ENCODE measurements around the gene RPS27A. TPM values are rescaled to one million over a fixed set of nuclear protein-coding genes. Genes with fewer than 3 reads are reported as not detected.

The RPS27A gene
- total RNA-seq, 1 donor from 2014 or later, result 782 TPM

Other genes starting within 250 kb of the RPS27A start
- gene RTN4, start 182.2 kb upstream of the RPS27A start, total RNA-seq, result 84.5 and 105 TPM in 2 replicates
- gene CLHC1, start 395 bp upstream of the RPS27A start, total RNA-seq, result 2.0 and 6.9 TPM in 2 replicates
- 21.2 and 24.0 TPM in 2 replicates for gene MTIF2, start 36.5 kb downstream of the RPS27A start, total RNA-seq
- gene CCDC88A, start 187.2 kb downstream of the RPS27A start, total RNA-seq, result 25.5 and 42.1 TPM in 2 replicates